HCT116 (cell line): ENCODE data around the gene DOCK1. TPM values are rescaled to one million over a fixed set of nuclear protein-coding genes. Genes with fewer than 3 reads are reported as not detected.

Source experiments
- ATAC-seq: fragments of 200-7000 bp; cut with Tn5 transposase; 2 replicates; pipeline ENCODE4 v1.9.1; 2020; ENCODE audit warnings: mild to moderate bottlenecking, moderate library complexity
- BruUV-seq: library from RNA; stranded (reverse); fragments of 400-500 nt; replicated peaks from 2 replicates; lab custom pipeline; 2021; lab: Mats Ljungman, UMichigan
- CTCF ChIA-PET: fragments of 300-600 bp; sonication (Branson Sonifier 250); formaldehyde crosslinking; loops from one replicate; lab custom pipeline; 2021; ENCODE audit warnings: antibody characterized with exemption; lab: Charles Lee
- POLR2A ChIA-PET: fragments of 300-600, 350-600 bp; sonication (Branson Sonifier 250); formaldehyde crosslinking; loops from one replicate; lab custom pipeline; 2021; ENCODE audit warnings: antibody characterized with exemption; lab: Charles Lee
- RAD21 ChIA-PET, 2 experiments: fragments of 300-600 bp; sonication (Branson Sonifier 250); formaldehyde crosslinking; loops; one replicate each; lab custom pipeline; 2023; ENCODE audit warnings: low total read pairs in 2 of 2; ENCODE audit not compliant: uncharacterized antibody in 2 of 2, unreplicated experiment in 2 of 2, low non-redundant PET in 1 of 2; lab: Charles Lee
- DNase-seq: peaks from one replicate; pipeline ENCODE4 v3.0.0-alpha.2; 2010; ENCODE audit warnings: low read depth, low spot score
- H2AFZ ChIP-seq: fragments of 200-600 bp; shearing (Covaris generic), sonication (generic); 2 replicates; pipeline ENCODE4 v1.6.1; 2017; ENCODE audit warnings: low read depth, mixed run types, mixed read lengths, antibody characterized with exemption, low read length; ENCODE audit not compliant: poor library complexity, severe bottlenecking
- H3K27ac ChIP-seq: 2 replicates; pipeline ENCODE4 v1.5.1; 2012; ENCODE audit warnings: low read depth, low read length
- H3K27me3 ChIP-seq: fragments of 200-600 bp; sonication (generic); 2 replicates; pipeline ENCODE4 v1.6.1; 2016; ENCODE audit warnings: mixed run types, low read length, mixed read lengths; ENCODE audit not compliant: insufficient read depth
- H3K36me3 ChIP-seq, 2 experiments: fragments of 200-500 bp in 1 of 2; fragments of 200-600 bp in 1 of 2; sonication (Bioruptor generic) in 1 of 2; sonication (generic) in 1 of 2; 2 replicates each; pipeline versions ENCODE4 v1.5.1 to v1.6.1; 2014 to 2016; ENCODE audit warnings: low read length in 2 of 2, inconsistent platforms in 1 of 2, mixed read lengths in 1 of 2, mixed run types in 1 of 2; ENCODE audit not compliant: insufficient read depth in 2 of 2, control insufficient read depth in 1 of 2
- H3K4me1 ChIP-seq, 2 experiments: fragments of 200-600 bp in 1 of 2; sonication (generic) in 1 of 2; 2 replicates each; pipeline versions ENCODE4 v1.5.1 to v1.6.1; 2012 to 2017; ENCODE audit warnings: low read length in 2 of 2, inconsistent platforms in 1 of 2, mild to moderate bottlenecking in 1 of 2, mixed read lengths in 1 of 2, mixed run types in 1 of 2, moderate library complexity in 1 of 2; ENCODE audit not compliant: insufficient read depth in 2 of 2, control insufficient read depth in 1 of 2
- H3K4me2 ChIP-seq: fragments of 200-600 bp; sonication (generic); 2 replicates; pipeline ENCODE4 v1.6.1; 2017; ENCODE audit warnings: mixed run types, low read length, mixed read lengths
- H3K4me3 ChIP-seq, 2 experiments: fragments of 200-600 bp in 1 of 2; sonication (generic) in 1 of 2; replicated peaks in 1 of 2; 2 replicates each; pipeline ENCODE4 v1.5.1; 2011 to 2016; ENCODE audit warnings: low read length in 2 of 2, control low read depth in 1 of 2, low read depth in 1 of 2, mild to moderate bottlenecking in 1 of 2, mixed read lengths in 1 of 2, mixed run types in 1 of 2
- H3K79me2 ChIP-seq: fragments of 200-600 bp; sonication (generic); 2 replicates; pipeline ENCODE4 v1.6.1; 2017; ENCODE audit warnings: mild to moderate bottlenecking, mixed run types, low read length, moderate library complexity, mixed read lengths; ENCODE audit not compliant: insufficient read depth
- H3K9ac ChIP-seq: fragments of 200-600 bp; sonication (generic); 2 replicates; pipeline ENCODE4 v1.6.1; 2016; ENCODE audit warnings: low read length, mixed read lengths
- H3K9me2 ChIP-seq: fragments of 200-600 bp; sonication (generic), shearing (Covaris generic); 2 replicates; pipeline ENCODE4 v1.6.1; 2017; ENCODE audit warnings: mixed run types, mild to moderate bottlenecking, moderate library complexity; ENCODE audit not compliant: insufficient read depth
- H3K9me3 ChIP-seq, 2 experiments: fragments of 200-500 bp in 1 of 2; fragments of 200-600 bp in 1 of 2; sonication (Bioruptor generic) in 1 of 2; sonication (generic) in 1 of 2; 2 replicates each; pipeline ENCODE4 v1.6.1; 2014 to 2017; ENCODE audit warnings: low read length in 2 of 2, mixed read lengths in 2 of 2, inconsistent platforms in 1 of 2, low read depth in 1 of 2, mild to moderate bottlenecking in 1 of 2, mixed run types in 1 of 2, moderate library complexity in 1 of 2; ENCODE audit not compliant: control insufficient read depth in 1 of 2, insufficient read depth in 1 of 2
- H4K20me1 ChIP-seq: fragments of 200-600 bp; sonication (generic), shearing (Covaris generic); 2 replicates; pipeline ENCODE4 v1.6.1; 2017; ENCODE audit warnings: mixed run types, mild to moderate bottlenecking, moderate library complexity; ENCODE audit not compliant: insufficient read depth
- YY1 ChIP-seq: IDR thresholded peaks from 2 replicates; pipeline ENCODE4 v1.6.1; 2011; ENCODE audit warnings: low read length, low read depth, moderate library complexity, mild to moderate bottlenecking; ENCODE audit not compliant: insufficient replicate concordance; ENCODE audit errors: extremely low read depth
- ZBTB33 ChIP-seq: IDR thresholded peaks from 2 replicates; pipeline ENCODE4 v1.6.1; 2011; ENCODE audit warnings: mild to moderate bottlenecking, low read length, moderate library complexity; ENCODE audit not compliant: insufficient replicate concordance; ENCODE audit errors: extremely low read depth
- intact Hi-C: fragments of 100-400 bp; cut with micrococcal nuclease; formaldehyde crosslinking; loops from 2 replicates; pipeline ENCODE4 v1.10.0; 2022
- total RNA-seq: library from RNA; stranded (reverse); gene quantifications from one replicate; pipeline ENCODE4 v1.2.1, GENCODE V29; 2021; ENCODE audit not compliant: unreplicated experiment

DOCK1 gene
- total RNA-seq, 1 experiment from 2014 or later: 46.5 TPM

- no peak overlapping the region for H3K27ac ChIP-seq
- peaks cover 65% of the 10 kb centered on the region for H3K79me2 ChIP-seq
- no peak overlapping the region for H2AFZ ChIP-seq
- DNase-seq (no peak), ATAC-seq (no peak)
- POLR2A ChIA-PET: no interaction called here
- RAD21 ChIA-PET: no interaction called here
- H3K9ac ChIP-seq: no peak overlapping the region
- H3K9me2 ChIP-seq: no peaks in the 10 kb centered on the region
- peaks cover 6 to 14% of the 10 kb centered on the region in 2 experiments; a peak in 2 of 4 replicates for H3K9me3 ChIP-seq
- no peaks in the 10 kb centered on the region; a peak in 1 of 4 replicates for H3K4me1 ChIP-seq
- H4K20me1 ChIP-seq: no peaks in the 10 kb centered on the region
- H3K27me3 ChIP-seq: no peaks in the 10 kb centered on the region
- CTCF ChIA-PET: no interaction called here
- H3K4me2 ChIP-seq: no peak overlapping the region
- no TSS peak for BruUV-seq
- H3K4me3 ChIP-seq: no peak overlapping the region
- no peak for TF ChIP-seq ZBTB33
- TF ChIP-seq, all 23 proteins: peak for 0
- no peaks in the 10 kb centered on the region for H3K36me3 ChIP-seq
- intact Hi-C loops: no loop called here
Measured at GRCh38 chr10:126957111-126957510, 51.9 kb downstream of the DOCK1 start.

GRCh38 chr10:126959431-126959830, 54.2 kb downstream of the DOCK1 start:
- BruUV-seq: no TSS peak
- H3K9me2 ChIP-seq: no peaks in the 10 kb centered on the region
- H3K4me3 ChIP-seq: no peak overlapping the region
- POLR2A ChIA-PET: no interaction called here
- no peaks in the 10 kb centered on the region for H3K36me3 ChIP-seq
- no peak for TF ChIP-seq YY1
- H3K9ac ChIP-seq: no peak overlapping the region
- H3K4me1 ChIP-seq: no peaks in the 10 kb centered on the region; a peak in 1 of 4 replicates
- intact Hi-C loops: no loop called here
- H3K4me2 ChIP-seq: no peak overlapping the region
- H3K9me3 ChIP-seq: no peaks in the 10 kb centered on the region
- peaks cover 42% of the 10 kb centered on the region for H3K79me2 ChIP-seq
- H3K27me3 ChIP-seq: no peaks in the 10 kb centered on the region
- H4K20me1 ChIP-seq: no peaks in the 10 kb centered on the region
- no peak overlapping the region for H3K27ac ChIP-seq
- CTCF ChIA-PET: no interaction called here
- H2AFZ ChIP-seq: no peak overlapping the region
- ATAC-seq (no peak), DNase-seq (no peak)
- RAD21 ChIA-PET: no interaction called here
